Measurements from ENCODE around the gene SSTR3. TPM values are rescaled to one million over a fixed set of nuclear protein-coding genes. Genes with fewer than 3 reads are reported as not detected.

SSTR3 gene
- total and polyA plus RNA-seq, 10 of the 15 experiments (the other 5 are each of a cell fraction or from before 2014, with no cell fraction given): 0.03 to 4.5 (median 2.4) TPM

GRCh38 chr22:37225481-37225880, 13.2 kb upstream of the SSTR3 start (continued):
- TF ChIP-seq NKRF (conservative IDR thresholded peaks at IDR 0.05) (no peak), ZBTB40 (IDR thresholded peaks at IDR 0.05; ENCODE audit: borderline replicate concordance) (no peak), CHD2 (IDR thresholded peaks at IDR 0.05; ENCODE audit: borderline replicate concordance, low read depth, low read length) (no peak), NR2C2 (IDR thresholded peaks at IDR 0.05; ENCODE audit: borderline replicate concordance, control insufficient read depth, insufficient read length, low read depth) (no peak), CTCF (IDR thresholded peaks at IDR 0.05 in 2 of 3, conservative IDR thresholded peaks at IDR 0.05 in 1 of 3; ENCODE audit: control insufficient read depth in 2 of 3, extremely low read depth in 1 of 3, insufficient read depth in 1 of 3, low read depth in 3 of 3, low read length in 3 of 3) (peak; percentile 18 to 48 (median 24); a peak in 4 of 6 replicates), SIX5 (IDR thresholded peaks at IDR 0.05; ENCODE audit: low read depth, low read length, severe bottlenecking) (no peak), NFYB (IDR thresholded peaks at IDR 0.05; ENCODE audit: insufficient read depth, low read depth, low read length) (no peak), TCF12 (IDR thresholded peaks at IDR 0.05; ENCODE audit: low read depth, low read length) (no peak), TCF7 (IDR thresholded peaks at IDR 0.05; ENCODE audit: borderline replicate concordance) (no peak), EED (IDR thresholded peaks at IDR 0.05; ENCODE audit: low read depth) (no peak), SMC3 (IDR thresholded peaks at IDR 0.05; ENCODE audit: borderline replicate concordance, low read length) (peak; percentile 10; the same call in 1 of the 2 replicates), E4F1 (IDR thresholded peaks at IDR 0.05; ENCODE audit: borderline replicate concordance, partially characterized antibody) (no peak), GABPA (IDR thresholded peaks at IDR 0.05; ENCODE audit: low read depth) (no peak), SUPT20H (IDR thresholded peaks at IDR 0.05; ENCODE audit: borderline replicate concordance, control insufficient read depth, low read depth, low read length) (no peak), PRDM15 (CRISPR knock-in tag; IDR thresholded peaks at IDR 0.05) (no peak)

Data from GM12878 (cell line).